SIG-M5 treated with dmso at 0.1 percent for 504 hours (cell line): ENCODE results near the gene OR2V1.
"Not testable (repeated sequence)": the region's sequence is repeated elsewhere in the genome, so short reads cannot be mapped to it uniquely, and the experiment has no call there.

ENCODE experiments used
- DNase-seq: peaks from one replicate; lab custom pipeline; 2025; ENCODE audit not compliant: unreplicated experiment; lab: John Stamatoyannopoulos, UW

Gene OR2V1

GRCh38 chr5:181104606-181105390, 26.2 kb downstream of the OR2V1 start:
- DNase-seq, result not testable (repeated sequence)

- not testable (repeated sequence) for DNase-seq
These were observed 26.8 kb downstream of the OR2V1 start for GRCh38 chr5:181104259-181104568.

DNA sequence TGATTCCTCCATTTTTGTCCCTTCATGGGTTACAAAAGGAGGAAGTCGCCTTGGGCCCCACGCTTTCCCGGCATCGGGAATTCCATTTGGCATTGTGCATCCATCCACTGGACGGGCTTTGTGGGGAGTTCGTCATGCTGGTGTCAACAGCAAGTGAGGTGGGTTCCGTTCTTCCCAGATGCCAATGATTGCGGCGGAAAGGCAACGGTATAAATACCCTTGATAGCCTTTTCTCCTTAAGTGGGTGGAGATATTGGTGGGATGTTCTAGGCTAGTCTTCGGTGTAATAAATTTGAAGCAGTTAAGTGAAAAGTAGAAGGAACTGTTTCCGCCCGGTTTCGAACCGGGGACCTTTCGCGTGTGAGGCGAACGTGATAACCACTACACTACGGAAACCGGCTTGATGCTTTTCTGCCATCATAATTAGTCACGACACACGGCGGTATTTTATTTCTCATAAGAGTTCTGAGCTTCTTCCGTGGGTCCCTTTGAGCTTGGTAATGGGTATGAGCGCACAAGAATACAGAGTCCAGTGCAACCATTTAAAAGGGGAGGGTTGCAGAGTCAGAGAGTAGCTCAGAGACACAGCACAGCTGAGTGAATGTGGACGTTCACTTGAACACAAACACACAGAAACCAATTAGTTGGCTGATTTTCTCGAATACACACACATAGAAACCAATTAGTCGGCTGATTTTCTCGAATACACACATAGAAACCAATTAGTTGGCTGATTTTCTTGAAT, 28.9 kb downstream of the OR2V1 start:
- DNase-seq, result not testable (repeated sequence)

DNA sequence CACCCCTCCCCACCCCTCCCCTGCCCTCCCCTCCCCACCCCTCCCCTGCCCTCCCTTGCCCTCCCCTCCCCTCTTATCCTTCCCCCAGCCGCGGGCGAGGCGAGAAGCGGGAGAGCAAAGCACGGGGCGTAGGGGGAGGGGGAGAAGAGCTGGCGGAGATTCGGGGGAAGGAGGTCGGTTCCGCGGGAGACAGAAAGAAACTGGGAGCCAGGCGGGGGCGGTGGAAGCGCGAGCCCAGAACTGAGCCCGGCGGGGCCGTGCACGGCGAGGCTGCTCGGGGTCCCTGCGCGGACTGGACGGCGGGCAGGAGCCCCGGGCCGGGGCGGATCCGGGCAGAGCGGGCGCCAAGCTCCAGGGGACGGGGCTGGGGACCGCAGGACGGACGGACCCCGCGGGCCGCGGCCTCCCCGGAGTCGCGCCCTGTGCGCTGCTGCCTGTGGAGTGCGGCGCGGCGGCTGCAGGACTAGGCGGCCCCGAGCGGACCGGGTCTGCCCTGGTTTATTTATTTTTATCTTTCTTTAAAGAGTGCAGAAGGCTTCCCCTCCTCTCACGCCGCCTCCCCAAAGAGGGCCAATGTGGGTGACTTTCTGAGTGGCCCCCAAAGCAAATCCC, 29.8 kb downstream of the OR2V1 start:
- not testable (repeated sequence) for DNase-seq

- DNase-seq, result no peak
These were observed 30.7 kb downstream of the OR2V1 start for GRCh38 chr5:181100121-181100875.

DNA sequence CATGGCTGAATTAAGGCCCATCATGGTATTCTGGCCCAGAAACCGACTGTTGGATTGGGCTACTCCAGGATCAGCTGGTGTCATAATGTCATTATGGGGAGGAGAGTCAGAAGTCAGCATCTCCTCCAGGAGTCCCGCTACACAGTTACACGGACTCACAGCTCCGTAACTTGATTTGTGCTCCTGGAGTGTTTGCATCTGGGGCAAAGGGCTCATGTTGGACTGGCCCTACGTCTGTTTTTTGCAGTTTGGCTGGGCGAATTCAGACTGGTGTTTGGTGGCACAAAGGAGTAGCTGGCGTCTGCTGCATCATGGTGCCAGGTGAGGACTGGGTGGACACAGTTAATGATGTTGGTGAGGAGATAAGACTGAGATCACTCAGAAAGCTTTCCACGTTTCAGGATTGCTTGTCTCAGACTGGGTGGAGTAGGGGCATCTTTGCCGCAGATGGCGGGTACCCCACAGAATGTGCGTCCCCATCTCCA, 31.3 kb downstream of the OR2V1 start:
- no peak for DNase-seq

- no peak for DNase-seq
These were observed 32.0 kb downstream of the OR2V1 start for GRCh38 chr5:181098762-181099601.

DNA sequence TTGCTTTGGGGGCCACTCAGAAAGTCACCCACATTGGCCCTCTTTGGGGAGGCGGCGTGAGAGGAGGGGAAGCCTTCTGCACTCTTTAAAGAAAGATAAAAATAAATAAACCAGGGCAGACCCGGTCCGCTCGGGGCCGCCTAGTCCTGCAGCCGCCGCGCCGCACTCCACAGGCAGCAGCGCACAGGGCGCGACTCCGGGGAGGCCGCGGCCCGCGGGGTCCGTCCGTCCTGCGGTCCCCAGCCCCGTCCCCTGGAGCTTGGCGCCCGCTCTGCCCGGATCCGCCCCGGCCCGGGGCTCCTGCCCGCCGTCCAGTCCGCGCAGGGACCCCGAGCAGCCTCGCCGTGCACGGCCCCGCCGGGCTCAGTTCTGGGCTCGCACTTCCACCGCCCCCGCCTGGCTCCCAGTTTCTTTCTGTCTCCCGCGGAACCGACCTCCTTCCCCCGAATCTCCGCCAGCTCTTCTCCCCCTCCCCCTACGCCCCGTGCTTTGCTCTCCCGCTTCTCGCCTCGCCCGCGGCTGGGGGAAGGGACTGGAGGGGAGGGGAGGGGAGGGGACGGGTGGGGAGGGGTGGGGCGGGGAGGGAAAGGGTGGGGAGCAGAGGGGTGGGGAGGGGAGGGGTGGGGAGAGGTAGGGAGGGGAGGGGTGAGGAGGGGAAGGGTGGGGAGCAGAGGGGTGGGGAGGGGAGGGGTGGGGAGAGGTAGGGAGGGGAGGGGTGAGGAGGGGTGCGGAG, 33.0 kb downstream of the OR2V1 start:
- DNase-seq, result not testable (repeated sequence)

- not testable (repeated sequence) for DNase-seq
These were observed 33.6 kb downstream of the OR2V1 start for GRCh38 chr5:181097383-181097753.

- not testable (repeated sequence) for DNase-seq
These were observed 34.1 kb downstream of the OR2V1 start for GRCh38 chr5:181096721-181097382.

GRCh38 chr5:181095162-181095561, 35.8 kb downstream of the OR2V1 start:
- not testable (repeated sequence) for DNase-seq

DNA sequence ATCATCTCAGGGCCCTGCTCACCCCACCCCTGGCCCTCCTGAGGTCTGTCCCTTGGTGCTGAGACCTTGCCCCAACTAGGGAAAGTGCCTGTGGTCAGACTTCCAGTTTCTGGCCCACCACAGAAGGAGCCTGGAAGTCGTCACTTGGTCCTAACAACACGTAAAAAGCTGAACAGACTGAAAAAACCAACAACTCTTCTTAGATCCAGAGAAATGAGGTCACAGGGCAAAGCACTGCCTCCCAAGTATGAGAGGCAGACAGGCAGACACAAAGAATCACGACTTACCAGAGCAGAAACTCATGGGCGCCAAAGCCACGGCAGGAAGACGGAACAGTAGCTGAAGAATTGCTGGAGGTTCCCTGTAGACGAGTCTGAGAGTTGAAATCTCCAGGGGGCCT, 38.5 kb downstream of the OR2V1 start:
- DNase-seq, result no peak

DNA sequence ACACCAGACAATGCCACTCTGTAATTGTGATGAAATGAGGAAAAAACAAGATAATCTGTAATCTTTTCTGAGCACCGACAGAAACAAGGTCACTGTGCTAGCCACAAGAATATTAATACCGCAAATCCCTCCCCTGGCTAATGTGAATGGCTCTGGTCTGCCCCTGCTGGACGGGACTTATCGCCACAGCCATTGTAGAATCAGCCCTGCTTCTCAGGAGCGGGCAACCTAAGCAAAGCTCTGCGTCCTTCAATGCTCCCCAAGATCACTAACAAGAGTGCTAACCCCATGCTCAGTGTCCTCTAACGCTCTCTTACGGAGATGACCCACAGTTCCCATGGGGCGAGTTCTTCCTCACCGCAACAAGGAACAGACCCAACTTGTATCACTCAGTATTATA, 42.7 kb downstream of the OR2V1 start:
- peak; percentile 34 for DNase-seq

GRCh38 chr5:181087309-181087708, 43.7 kb downstream of the OR2V1 start:
- DNase-seq, result no peak

GRCh38 chr5:181086884-181087205, 44.1 kb downstream of the OR2V1 start:
- DNase-seq, result no peak

GRCh38 chr5:181086026-181086883, 44.7 kb downstream of the OR2V1 start:
- no peak for DNase-seq

GRCh38 chr5:181084621-181085195, 46.3 kb downstream of the OR2V1 start:
- no peak for DNase-seq

GRCh38 chr5:181081989-181082388, 49.0 kb downstream of the OR2V1 start:
- no peak for DNase-seq
